AG09309 (cell line): ENCODE measurements around the gene DSG2.

Experiments used
- DNase-seq: peaks from one replicate; pipeline ENCODE4 v3.0.0-alpha.2; 2010; ENCODE audit warnings: low read depth
- H3K4me3 ChIP-seq: 2 replicates; pipeline ENCODE4 v1.5.1; 2011; ENCODE audit warnings: mild to moderate bottlenecking, low read depth, low read length, moderate library complexity; ENCODE audit not compliant: control insufficient read depth
- CTCF ChIP-seq: IDR thresholded peaks from 2 replicates; pipeline ENCODE4 v1.5.1; 2011; ENCODE audit warnings: mild to moderate bottlenecking, low read depth, low read length, inconsistent platforms; ENCODE audit not compliant: insufficient read depth, control insufficient read depth; ENCODE audit errors: missing control alignments

DSG2 gene

GRCh38 chr18:31482051-31482450 is 15.9 kb upstream of the DSG2 start:
- DNase-seq: no peak
- TF ChIP-seq CTCF: no peak
- no peak overlapping the region for H3K4me3 ChIP-seq

DNA sequence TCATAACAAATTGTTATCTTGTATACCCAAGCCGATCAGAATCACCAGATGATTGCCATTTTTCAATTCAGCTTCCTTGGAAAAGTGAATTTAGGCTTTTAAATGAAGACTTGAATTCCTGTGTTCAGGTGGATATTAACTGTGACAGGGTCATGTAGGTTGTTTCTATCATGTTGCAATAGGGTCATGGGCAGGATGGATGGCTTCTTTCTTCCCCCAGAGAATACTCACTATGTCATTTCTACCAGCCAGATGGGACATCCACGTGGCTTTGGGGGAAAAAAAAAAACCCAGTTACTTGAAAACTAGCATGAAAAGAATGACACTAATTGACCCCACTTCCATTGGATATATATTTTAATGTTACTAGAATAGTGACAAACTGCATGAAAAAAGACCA is 14.6 kb upstream of the DSG2 start:
- no peak for TF ChIP-seq CTCF
- H3K4me3 ChIP-seq: no peak overlapping the region
- DNase-seq: no peak

- no peak for DNase-seq
- no peak overlapping the region for H3K4me3 ChIP-seq
- TF ChIP-seq CTCF: no peak
Measured at GRCh38 chr18:31484461-31484860, 13.5 kb upstream of the DSG2 start.

- TF ChIP-seq CTCF: no peak
- no peak overlapping the region for H3K4me3 ChIP-seq
- no peak for DNase-seq
Measured at GRCh38 chr18:31486165-31486564, 11.8 kb upstream of the DSG2 start.

DNA sequence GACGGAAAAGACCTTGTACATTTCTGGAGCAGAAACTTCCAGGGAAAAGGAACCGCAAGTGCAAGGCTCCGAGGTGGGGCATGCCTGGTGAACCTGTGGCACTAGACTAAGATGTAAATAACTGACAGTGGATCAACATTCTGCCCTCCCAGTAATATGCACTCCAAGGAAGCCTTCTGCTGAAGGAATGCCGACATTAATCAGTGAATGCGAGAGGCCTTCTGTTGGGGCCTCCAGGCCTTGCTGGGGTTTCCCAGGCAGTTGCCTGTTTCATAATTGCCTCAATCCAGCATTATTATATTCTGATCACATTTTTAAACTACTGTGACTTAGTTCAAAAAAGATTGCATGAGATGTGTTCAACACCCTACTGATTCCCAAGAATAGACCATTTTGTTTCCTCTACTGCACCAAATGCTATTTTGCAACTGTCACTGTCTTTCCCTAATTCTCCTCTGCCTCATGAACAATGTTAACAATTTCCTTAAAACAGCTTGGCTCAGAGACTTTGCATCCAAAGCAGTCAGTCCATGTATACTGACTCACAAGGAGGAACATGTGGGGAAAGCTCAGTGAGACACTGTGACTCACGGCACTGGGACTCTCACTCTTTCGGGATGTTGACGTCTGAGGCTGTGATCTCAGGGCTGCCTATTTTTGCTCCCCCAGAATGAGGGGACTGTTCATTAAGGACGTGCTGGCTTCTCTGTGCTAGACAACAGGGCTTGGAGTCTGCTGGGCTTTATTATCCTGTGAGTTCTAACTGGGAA is 10.5 kb upstream of the DSG2 start:
- no peak overlapping the region for H3K4me3 ChIP-seq
- TF ChIP-seq CTCF: no peak
- DNase-seq: peak; percentile 7

DNA sequence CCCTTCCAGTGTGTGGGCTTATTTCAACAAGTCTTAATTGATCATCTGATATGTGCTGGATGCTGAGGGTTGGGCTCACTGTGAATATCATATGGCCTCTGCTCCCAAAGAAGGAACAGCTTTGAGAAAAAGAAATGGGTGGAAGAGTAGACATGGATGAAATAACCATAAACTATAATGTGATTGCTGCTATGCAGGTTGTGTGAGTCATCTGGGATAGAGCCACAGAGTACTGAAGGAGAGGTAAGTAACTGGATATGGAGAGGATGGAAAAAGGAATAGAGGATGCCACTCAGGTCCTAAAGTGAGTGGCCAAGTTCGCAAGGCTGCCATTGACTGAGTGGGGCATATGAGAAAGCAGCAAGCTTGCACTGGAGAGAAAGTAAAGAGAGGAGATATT is 8.7 kb upstream of the DSG2 start:
- no peak for DNase-seq
- no peak for TF ChIP-seq CTCF
- no peak overlapping the region for H3K4me3 ChIP-seq
